ENCODE data around the gene CLDN12.

Gene CLDN12

GRCh38 chr7:90403174-90404113, at the start of gene CLDN12:
CLDN12 (plus strand) TSS chr7:90403461; CDS start chr7:90412677, 9,216 bp downstream.
- peak; percentile 69 for DNase-seq (ENCODE audit: low spot score)

DNA sequence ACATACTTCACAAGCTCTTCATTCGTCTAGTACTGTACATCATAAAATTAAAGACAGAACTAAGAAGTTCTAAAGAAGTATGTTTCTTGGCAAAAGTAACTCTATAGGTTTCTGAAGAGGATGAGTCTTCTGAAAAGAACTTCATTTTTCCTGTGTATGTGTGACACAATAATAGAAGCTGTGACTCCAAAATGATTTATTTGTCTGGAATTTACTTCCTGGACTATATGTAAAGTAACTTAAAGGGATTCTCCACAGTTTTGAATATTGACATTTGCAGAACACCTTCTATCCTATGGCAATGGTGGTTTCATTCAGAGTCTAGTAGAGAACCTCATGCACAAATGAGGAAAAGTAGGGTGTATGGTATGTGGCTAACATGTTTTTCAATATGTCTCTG, 19.8 kb upstream of the CLDN12 start:
- no peak for DNase-seq (ENCODE audit: low spot score)

DNA sequence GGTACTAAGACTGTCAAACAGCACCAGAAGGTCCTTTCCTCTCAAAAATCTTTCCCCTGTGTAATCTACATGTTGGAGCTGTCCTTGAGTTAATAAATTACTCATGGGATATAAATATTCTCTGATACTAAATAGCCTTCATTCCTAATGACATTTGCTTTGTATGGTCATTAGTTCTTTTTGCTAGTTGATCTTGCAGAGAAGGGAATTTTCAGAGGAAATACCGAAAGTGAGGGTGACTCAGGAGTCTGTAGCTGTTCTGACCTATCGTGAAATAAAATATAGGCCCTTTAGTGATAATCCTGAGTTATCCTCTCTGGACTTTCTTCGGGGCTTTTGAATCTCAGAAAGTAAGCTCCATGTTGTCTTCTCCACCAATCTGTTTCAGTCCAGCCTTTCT, 19.4 kb upstream of the CLDN12 start:
- no peak for DNase-seq (ENCODE audit: low spot score)

- no peak for DNase-seq (ENCODE audit: low spot score)
Observed at GRCh38 chr7:90384433-90384832, 18.8 kb upstream of the CLDN12 start.

DNA sequence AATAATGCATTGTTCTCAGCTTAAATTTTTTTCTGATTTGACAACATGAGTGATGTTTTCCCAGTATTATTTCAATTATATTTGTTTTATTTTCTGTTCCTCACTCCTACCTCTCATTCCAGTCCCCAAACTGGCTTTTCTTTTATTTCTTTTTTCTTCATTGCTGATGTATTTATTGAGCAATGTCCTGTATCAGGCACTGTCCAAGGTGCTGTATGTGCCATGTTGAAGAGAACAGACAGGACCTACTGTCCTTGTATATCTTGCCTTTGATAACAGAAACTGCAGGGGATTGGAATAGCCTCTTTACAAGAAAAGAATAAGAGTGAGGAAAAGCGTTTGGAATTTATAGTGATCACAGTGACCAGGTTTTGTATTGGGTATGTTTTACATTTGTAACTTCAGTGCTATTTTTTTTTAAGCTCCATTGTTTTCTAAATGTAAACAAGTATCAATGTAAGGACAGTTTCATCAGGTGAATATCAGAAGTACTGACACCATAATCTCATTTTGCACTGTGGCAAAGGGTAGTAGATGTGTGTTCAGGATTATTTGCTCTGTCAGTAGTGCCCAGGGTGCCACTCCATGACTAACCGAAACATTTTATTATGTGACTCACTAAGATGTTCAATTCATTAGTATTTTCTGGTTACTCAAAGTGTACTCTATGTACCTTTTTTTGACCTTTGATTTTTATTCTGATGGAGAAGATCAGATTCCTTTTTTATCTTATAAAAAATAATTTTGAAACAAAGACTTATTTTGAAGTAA, 15.6 kb upstream of the CLDN12 start:
- DNase-seq (ENCODE audit: low spot score) = no peak

DNA sequence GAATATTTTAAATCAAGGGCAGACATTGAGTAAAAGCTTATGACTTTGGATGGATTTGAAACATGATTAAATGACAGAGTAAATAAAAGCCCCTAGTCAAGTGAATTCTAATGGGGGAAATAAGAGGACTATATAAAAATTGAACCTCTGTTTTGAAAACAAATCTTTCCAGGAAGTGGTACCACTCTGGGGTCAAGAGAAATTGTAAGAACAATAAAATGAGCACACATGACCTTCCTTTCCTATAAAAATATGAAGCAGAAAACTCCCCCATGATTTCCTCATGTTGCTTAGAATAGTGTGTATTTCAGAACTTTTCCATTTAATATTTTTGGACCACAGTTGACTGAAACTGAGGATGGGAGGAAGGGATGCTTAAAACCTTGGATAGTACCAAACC, 12.3 kb upstream of the CLDN12 start:
- DNase-seq (ENCODE audit: low spot score) = no peak

DNA sequence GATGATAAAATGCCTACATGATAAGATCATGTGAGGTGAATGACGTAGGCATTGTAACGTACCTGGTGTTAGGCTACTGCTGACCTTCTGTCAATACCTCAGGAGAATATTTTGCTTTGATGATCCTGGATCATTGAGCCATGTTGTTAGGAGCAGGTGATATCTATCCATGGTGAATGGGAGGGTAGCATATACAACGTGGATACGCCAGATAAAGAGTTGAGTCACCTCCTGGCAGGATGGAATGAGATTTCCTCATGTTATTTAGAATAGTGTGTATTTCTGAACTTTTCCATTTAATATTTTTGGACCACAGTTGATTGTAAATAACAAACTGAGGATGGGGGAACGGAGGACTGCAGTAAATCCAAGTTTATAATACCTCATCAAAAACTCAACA, 11.8 kb upstream of the CLDN12 start:
- DNase-seq (ENCODE audit: low spot score) = no peak

DNA sequence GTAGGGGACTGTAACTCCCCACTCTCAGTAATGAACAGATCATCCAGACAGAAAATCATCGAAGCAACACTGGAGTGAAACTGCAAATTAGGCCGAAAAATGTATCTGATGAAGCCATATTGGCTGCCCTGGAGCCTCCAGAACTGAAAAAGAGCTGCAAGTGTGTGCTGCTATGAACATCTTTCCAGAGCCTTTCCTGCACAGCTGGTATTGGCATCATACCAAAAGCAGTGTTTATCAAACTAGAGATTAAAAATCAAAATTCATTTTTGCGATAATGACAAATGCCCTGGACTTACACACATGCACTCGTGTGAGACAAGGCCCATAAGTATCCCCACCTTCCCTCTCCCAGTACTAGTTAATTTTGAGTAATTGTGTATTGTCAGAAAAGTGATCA, 6.8 kb upstream of the CLDN12 start:
- no peak for DNase-seq (ENCODE audit: low spot score)

DNA sequence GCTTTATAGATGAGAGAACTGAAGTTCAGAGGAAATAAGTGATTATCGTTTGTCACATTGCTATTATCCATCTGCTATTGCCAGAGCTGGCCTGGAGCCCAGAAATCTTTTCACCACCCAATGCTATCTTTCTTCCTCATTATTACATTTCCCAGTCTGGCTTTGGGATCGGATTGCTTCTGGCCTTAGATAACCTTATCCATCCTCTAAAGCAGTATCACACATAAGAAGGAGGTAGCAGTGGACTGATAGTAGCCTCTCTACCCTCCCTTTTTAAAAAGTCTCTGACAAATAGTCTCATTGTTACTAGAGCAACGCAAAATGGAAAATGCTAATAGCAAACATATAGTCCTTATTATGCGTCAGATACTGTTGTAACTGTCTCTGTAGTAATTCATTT, 1.3 kb upstream of the CLDN12 start:
- no peak for DNase-seq (ENCODE audit: low spot score)

DNA sequence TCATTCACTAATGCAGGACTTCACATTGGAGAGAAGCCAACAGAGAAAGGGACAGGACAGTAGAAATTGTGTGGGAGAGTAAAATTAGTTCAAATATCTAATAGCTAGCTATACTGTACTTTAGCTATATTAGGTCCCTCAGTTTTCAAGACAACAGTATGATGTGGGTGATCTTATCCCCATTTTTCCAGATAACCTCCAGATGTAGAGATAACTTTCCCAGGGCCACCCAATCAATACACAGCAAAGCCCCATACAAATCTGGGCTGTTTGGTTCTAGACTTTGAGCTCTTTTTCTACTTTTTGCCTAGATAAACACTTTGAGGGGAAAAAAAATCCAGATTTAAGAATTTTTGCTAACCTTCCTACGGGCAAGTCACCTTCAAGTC, 482 bp upstream of the CLDN12 start:
- DNase-seq (ENCODE audit: low spot score) = no peak

DNA sequence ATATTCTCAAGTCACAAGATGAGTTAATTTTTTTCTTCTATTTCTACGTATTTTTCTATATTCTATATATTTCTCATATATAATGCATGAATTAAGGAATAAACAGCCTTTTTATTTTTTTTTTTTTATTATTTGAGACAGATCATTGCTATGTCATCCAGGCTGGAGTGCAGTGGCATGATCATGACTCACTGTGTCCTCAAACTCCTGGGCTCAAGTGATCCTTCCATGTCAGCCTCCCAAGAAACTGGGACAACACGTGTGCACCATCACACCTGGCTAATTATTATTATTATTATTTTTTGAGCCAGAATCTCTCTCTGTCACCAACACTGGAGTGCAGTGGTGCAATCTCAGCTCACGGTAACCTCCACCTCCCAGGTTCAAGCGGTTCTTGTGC, 1.5 kb downstream of the CLDN12 start:
- DNase-seq (ENCODE audit: low spot score) = no peak

GRCh38 chr7:90407484-90407821, 4.2 kb downstream of the CLDN12 start:
- no peak for DNase-seq (ENCODE audit: low spot score)

- no peak for DNase-seq (ENCODE audit: low spot score)
Observed at GRCh38 chr7:90408142-90408541, 4.9 kb downstream of the CLDN12 start.

- no peak for DNase-seq (ENCODE audit: low spot score)
Observed at GRCh38 chr7:90409667-90410066, 6.4 kb downstream of the CLDN12 start.

GRCh38 chr7:90411510-90411909, 8.2 kb downstream of the CLDN12 start:
- no peak for DNase-seq (ENCODE audit: low spot score)

- no peak for DNase-seq (ENCODE audit: low spot score)
Observed at GRCh38 chr7:90412458-90413184, 9.4 kb downstream of the CLDN12 start.

DNA sequence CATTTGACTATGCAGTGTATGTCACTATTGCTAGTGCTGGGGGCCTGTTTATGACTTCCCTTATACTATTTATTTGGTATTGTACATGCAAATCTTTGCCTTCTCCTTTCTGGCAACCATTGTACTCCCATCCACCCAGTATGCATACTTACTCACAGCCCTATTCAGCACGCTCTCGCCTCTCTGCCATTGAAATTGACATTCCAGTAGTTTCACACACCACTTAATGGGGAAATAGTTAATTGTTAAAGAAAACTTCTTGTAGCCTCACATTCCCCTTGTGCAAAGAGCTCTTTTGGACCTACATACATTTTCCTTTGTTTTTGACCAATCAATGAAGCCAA, 9.9 kb downstream of the CLDN12 start:
- DNase-seq (ENCODE audit: low spot score) = no peak

GRCh38 chr7:90421651-90422050, 18.4 kb downstream of the CLDN12 start:
- no peak for DNase-seq (ENCODE audit: low spot score)

DNA sequence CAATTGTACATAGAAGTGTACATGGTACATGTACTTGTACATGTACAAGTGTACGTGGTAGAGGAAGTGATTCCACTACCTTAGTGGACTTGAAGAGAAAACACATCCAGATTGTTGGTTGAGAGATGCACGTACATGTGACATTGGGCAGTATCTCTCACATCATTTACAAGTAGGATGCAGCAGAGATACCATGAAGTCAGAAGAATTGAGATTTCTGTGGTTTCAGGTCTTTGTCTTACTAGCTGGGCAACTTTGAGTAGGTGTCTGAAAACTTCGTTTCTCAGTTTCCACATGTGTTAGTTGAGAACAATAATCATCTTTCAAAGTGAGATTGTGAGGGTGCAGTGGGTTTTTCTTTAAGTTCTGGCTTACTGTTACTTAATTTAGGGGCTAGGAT, 21.5 kb downstream of the CLDN12 start:
- DNase-seq (ENCODE audit: low spot score) = no peak

- no peak for DNase-seq (ENCODE audit: low spot score)
Observed at GRCh38 chr7:90425376-90425775, 22.1 kb downstream of the CLDN12 start.

- DNase-seq (ENCODE audit: low spot score) = no peak
Observed at GRCh38 chr7:90430614-90431460, 27.6 kb downstream of the CLDN12 start.

GRCh38 chr7:90432752-90433151, 29.5 kb downstream of the CLDN12 start:
- DNase-seq (ENCODE audit: low spot score) = no peak

Data from CD4-positive, alpha-beta T cell treated with Interleukin-2 at 100 ng/mL for 4 hours (primary cell).